C4-2B (cell line): Measurements from ENCODE around the gene CASQ2.

Experiments used
- H3K27ac ChIP-seq: fragments of 450-650 bp; 2 replicates; pipeline ENCODE4 v1.5.1; 2017
- ZFX ChIP-seq: fragments of 450-650 bp; IDR thresholded peaks from 2 replicates; pipeline ENCODE4 v1.6.1; 2017
- TF ChIP-seq, protein P1 (sequence below): fragments of 450-650 bp; conservative IDR thresholded peaks from 2 replicates; pipeline ENCODE4 v1.5.1; 2017; ENCODE audit warnings: mild to moderate bottlenecking

Gene CASQ2

DNA sequence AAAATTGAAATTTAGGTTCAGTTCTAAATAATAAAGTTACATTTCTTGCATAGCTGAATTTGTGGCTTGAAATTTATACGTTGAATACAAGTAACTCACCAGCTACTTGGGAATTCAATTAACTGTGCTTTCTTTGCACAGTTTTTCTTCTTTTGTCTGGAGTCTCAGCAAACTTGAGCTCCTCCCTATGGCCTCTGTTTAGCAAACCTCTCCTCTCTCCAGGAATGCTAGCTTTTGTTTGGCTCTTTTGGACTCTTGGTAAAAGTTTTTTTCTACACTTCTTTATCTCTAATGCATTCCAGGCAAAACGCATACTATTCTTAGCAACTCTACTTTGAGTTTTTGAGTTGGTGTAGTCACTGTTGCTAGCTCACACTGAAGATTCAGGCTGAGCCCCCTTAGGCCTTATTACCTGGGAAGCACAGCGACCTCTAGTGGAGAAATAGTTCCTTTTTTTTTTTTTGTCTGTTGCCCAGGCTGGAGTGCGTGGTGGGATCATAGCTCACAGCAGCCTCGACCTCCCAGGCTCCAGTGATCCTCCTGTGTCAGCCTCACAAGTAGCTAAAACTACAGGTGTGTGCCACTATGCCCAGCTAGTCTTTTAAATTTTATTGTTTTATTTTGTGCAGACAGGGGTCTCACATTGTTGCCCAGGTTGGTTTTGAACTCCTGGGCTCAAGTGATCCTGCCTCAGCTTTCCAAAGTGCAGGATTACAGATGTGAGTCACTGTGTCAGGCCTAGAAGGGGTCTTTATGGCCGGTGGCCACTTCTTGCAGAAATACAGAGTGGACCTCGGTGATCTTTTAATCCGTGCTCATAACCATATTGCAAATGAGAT, 61.7 kb downstream of the CASQ2 start:
- TF ChIP-seq ZFX, result no peak
- TF ChIP-seq, protein P1, sequence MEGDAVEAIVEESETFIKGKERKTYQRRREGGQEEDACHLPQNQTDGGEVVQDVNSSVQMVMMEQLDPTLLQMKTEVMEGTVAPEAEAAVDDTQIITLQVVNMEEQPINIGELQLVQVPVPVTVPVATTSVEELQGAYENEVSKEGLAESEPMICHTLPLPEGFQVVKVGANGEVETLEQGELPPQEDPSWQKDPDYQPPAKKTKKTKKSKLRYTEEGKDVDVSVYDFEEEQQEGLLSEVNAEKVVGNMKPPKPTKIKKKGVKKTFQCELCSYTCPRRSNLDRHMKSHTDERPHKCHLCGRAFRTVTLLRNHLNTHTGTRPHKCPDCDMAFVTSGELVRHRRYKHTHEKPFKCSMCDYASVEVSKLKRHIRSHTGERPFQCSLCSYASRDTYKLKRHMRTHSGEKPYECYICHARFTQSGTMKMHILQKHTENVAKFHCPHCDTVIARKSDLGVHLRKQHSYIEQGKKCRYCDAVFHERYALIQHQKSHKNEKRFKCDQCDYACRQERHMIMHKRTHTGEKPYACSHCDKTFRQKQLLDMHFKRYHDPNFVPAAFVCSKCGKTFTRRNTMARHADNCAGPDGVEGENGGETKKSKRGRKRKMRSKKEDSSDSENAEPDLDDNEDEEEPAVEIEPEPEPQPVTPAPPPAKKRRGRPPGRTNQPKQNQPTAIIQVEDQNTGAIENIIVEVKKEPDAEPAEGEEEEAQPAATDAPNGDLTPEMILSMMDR, result peak; percentile 93
- H3K27ac ChIP-seq, result no peak overlapping the region

GRCh38 chr1:115705963-115706362, 62.6 kb downstream of the CASQ2 start:
- H3K27ac ChIP-seq, result no peak overlapping the region
- TF ChIP-seq, protein P1, result no peak
- no peak for TF ChIP-seq ZFX

DNA sequence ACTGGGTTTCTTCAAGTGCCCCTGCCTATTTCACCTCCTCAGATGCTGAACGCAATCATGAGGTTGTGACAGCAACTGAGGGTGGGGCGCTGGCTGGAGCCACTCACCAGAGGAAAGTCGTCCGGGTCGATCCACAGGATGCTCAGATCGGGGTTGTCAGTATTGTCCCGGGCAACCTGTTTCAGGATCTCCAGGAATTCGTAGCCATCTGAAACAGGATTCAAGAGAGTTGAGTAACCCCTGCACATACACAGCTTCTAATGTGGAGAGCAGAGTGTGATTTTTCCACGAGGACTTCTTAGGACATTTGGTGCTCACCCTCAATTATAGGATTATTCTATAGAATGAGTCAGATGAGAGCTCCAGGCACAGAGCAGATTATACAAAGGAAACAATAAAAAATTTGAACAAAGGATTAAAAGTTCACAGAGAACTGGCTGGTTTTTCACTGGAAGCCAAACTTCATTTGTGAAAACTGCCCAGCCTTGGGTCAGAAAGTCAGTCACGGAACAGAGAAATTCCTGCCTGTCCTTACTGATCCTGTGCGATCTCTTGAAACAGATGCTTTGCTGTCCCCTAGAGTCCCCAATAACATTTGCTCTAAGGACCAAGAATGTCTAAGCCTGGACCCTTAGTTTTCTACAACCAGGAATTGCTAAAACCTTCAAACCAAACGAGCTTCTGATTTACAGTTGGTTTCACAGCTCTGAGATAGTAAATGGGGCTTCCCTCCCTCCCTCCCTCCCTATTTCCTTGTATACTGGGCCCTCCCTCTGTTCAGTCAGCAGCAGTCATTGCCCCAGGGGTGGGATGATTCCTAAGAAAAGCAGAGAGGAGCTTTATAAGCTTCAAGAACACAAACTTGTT, 63.2 kb downstream of the CASQ2 start:
- no peak overlapping the region for H3K27ac ChIP-seq
- TF ChIP-seq ZFX, result no peak
- TF ChIP-seq, protein P1, result no peak

DNA sequence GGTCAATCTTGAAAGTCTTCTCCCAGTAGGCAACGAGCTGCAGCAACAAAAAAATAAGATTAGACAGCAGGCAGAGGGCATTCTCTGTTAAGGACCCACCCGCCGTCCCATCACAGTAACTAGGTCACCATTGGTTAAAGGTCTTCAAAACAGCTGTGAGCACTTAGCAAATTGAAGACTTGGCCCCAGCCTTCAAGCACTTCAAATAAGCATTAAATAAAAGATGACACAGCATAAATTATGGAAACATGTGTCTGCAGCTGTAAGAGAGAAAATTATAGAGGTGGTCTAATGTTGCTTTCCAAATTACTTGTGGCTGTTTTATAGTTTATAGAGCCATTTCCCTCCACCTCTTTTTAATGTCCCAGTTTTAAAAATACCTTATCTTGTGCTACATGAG, 65.6 kb downstream of the CASQ2 start:
- TF ChIP-seq, protein P1, result no peak
- TF ChIP-seq ZFX, result no peak
- H3K27ac ChIP-seq, result no peak overlapping the region

- no peak overlapping the region for H3K27ac ChIP-seq
- TF ChIP-seq, protein P1, result no peak
- TF ChIP-seq ZFX, result no peak
Measured at GRCh38 chr1:115701090-115701489, 67.4 kb downstream of the CASQ2 start.

DNA sequence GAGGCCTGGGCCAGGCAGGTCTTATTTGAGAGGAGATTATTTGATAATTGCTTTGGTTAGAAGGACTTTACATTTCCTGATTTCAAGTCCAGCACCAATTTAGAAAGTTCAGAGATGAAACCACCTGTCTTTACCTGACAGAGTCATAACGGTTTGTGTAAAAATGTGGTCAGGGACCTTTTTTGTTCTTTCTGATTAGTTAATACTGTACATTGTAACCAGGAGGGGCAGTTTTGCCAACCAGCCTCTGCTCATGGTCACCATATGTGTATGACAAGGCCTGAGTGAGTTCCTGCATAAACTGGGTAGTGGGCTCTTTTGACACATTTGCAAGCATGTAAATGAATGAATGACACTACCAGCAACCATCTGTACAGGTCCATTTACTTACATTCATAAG, 70.9 kb downstream of the CASQ2 start:
- H3K27ac ChIP-seq, result no peak overlapping the region

More for the DNA sequence above, 70.9 kb downstream of the CASQ2 start:
- TF ChIP-seq, protein P1, result no peak
- no peak for TF ChIP-seq ZFX
